Suprapubic skin (tissue), 4 donors: ENCODE results near the gene HOTAIR.

Experiments used
- CTCF ChIP-seq, 2 donors: fragments of 200-600 bp in 1 of 2; fragments of 450-650 bp in 1 of 2; sonication (generic) in 1 of 2; IDR thresholded peaks; one replicate each; pipeline ENCODE4 v1.5.1; 2016 to 2019; ENCODE audit warnings: antibody characterized with exemption in 2 of 2, mild to moderate bottlenecking in 1 of 2, moderate library complexity in 1 of 2
- EP300 ChIP-seq: sonication (generic); formaldehyde crosslinking; IDR thresholded peaks from one replicate; pipeline ENCODE4 v1.6.1; 2017; ENCODE audit warnings: antibody characterized with exemption
- POLR2A ChIP-seq, 2 donors: fragments of 450-650 bp; IDR thresholded peaks; one replicate each; pipeline ENCODE4 v1.6.1; 2017; ENCODE audit warnings: antibody characterized with exemption in 2 of 2, mild to moderate bottlenecking in 2 of 2, moderate library complexity in 2 of 2
- POLR2AphosphoS5 ChIP-seq, 3 donors: sonication (generic); formaldehyde crosslinking; IDR thresholded peaks; one replicate each; pipeline ENCODE4 v1.6.1; 2017; ENCODE audit warnings: antibody characterized with exemption in 3 of 3

DNA sequence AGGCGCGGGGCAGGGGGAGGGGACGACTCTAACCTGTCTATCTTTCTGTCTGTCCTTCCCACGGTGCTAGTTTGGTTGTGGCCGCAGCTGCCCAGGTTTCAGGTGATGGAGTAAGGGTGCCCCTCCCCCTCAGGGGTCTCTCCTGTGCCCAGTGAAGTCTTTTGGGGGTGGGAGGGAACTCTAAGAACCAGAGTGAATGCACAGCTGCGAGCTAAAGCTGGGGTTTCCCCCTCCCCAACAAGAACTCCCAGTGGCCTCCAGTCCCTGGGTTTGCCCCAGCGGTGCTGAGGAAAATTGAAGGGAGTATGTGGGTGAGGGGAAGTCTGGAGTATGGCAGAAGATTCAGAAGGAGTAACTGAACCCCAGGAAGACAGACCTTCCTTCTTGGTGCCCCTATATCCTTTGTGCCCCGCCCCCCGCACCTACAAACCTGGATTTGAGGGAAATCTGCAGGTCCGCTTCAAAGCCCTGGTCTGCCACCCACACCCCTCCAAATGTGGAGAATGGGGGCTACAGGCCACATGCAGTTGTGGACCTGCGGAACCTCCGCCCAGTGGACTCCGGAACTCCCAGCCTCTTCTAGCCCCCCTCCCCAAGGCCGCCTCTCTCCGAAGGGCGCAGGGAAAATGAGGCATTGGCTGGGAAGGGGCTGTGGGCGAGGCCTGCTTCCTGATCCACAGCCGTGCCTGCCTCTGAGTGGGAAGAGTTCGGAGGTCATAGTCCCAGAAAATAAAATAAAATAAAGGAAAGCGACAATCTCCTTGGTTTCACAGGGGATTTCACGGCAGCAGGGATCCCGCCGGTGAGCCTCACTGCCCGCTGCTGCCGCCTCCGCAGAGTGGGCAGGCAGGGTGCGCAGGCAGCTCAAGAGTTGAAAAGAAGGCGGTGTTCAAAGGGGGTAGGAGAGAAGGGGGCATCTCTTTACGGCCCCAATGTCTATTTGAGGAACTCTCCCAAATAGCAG is 21.8 kb upstream of the HOTAIR start:
- TF ChIP-seq POLR2A (IDR thresholded peaks at IDR 0.05) (no peak), CTCF (IDR thresholded peaks at IDR 0.05) (no peak), POLR2AphosphoS5 (IDR thresholded peaks at IDR 0.05) (no peak), EP300 (no peak)
